HG03442 (cell line): ENCODE measurements around the gene DISC1.
"Not testable (repeated sequence)": the region's sequence is repeated elsewhere in the genome, so short reads cannot be mapped to it uniquely, and the experiment has no call there.

Experiments
- ATAC-seq: cut with Tn5 transposase; IDR thresholded peaks from one replicate; pipeline ENCODE4 v1.9.1; 2021; ENCODE audit warnings: mild to moderate bottlenecking, moderate library complexity; ENCODE audit not compliant: unreplicated experiment

Gene DISC1

GRCh38 chr1:231871878-231872277, 245.3 kb downstream of the DISC1 start:
- ATAC-seq, result no peak

GRCh38 chr1:231872461-231872910, 245.9 kb downstream of the DISC1 start:
- no peak for ATAC-seq

DNA sequence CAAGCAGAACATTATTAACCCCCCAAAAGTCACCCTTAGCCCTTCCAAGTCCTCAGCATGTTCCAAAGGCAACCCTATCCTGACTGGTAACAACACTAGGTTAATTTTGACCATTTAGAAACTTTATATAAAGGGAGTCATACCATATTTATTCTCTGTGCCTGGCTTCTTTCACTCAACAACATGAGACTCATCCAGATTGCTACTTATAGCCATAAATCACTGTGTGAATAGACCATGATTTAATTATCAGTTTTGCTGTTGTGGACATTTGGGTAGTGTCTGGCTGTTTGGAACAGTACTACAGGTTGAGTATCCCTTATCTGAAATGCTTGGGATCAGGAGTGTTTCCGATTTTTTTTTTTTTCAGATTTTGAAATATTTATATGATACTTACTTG, 252.1 kb downstream of the DISC1 start:
- ATAC-seq, result no peak

DNA sequence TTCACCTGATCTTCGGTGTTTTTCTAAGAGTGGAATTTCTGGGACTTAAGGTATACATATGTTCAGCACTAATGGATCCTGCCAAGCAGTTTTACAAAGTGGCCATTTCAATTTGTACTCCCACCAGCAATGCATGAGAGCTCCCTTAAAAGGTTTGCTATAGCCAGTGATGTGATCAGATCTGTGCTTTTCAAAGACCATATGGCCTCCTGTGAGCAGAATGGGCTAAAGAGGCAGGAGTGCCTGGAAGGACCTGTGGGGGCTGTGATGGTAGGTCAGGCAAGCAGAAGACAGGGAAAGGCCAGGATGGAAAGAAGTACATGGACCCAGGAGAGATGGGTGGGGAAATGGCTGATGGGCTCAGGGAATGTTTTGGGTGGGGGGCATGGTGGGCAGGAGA, 252.7 kb downstream of the DISC1 start:
- no peak for ATAC-seq

- no peak for ATAC-seq
Observed at GRCh38 chr1:231882333-231882732, 255.7 kb downstream of the DISC1 start.

DNA sequence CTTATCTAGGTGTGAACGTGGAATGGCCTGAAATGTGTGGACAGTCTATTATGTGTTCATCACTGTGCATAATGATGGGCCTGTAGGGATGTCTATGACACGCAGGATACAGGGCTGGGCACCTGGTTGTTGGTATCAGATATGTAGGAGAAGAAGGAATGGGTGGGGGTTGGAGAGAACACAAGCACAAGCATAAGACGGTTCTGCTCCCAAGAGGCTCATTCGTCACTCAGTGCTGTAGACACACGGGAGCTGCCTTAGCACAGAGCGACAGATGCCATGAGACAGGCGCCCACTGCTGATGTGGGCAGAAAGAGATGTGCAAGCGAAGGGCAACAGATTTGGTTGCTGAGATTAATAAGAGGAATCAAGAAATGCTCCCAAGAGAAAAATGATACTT, 256.2 kb downstream of the DISC1 start:
- no peak for ATAC-seq

- no peak for ATAC-seq
Observed at GRCh38 chr1:231883382-231883781, 256.8 kb downstream of the DISC1 start.

- ATAC-seq, result no peak
Observed at GRCh38 chr1:231885209-231885854, 258.7 kb downstream of the DISC1 start.

- ATAC-seq, result no peak
Observed at GRCh38 chr1:231887166-231887565, 260.6 kb downstream of the DISC1 start.

DNA sequence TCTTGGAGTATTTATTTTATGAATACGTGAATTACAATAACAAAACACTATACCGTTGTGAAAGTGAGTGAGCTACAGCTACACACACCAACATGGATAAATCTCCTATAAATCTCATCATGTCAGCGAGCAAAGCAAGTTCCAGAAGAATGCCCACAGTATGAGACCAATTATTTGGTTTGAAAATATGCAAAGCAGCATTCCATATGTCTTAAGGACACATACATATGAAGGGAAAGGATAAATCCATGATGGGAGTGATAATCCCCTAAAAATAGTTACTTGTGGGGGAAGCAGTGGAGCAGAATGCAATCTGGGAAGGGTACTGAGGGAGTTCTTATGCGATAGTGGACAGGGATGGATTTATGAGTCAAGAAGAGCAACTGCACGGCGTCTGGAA, 261.3 kb downstream of the DISC1 start:
- no peak for ATAC-seq

- ATAC-seq, result no peak
Observed at GRCh38 chr1:231890791-231891190, 264.2 kb downstream of the DISC1 start.

- no peak for ATAC-seq
Observed at GRCh38 chr1:231893400-231894102, 267.0 kb downstream of the DISC1 start.

- no peak for ATAC-seq
Observed at GRCh38 chr1:231896806-231897205, 270.2 kb downstream of the DISC1 start.

DNA sequence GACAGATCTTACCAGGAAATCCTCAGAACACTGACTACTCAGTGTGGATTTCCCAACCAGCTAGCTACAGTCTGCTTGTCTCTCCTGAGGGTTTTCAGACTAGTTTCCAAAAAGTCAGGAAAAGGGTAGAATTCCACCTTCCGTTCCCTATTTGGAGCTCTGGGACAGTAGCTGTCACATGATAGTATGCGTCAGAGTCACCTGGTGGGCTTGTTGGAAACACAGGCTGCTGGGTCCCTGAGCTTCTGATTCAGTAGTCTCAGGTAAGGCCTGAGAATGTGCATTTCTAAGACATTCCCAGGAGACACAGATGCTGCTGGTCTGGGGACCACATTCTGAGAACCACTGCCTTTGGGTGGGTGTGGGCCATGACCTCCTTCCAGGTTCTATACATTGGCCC, 272.5 kb downstream of the DISC1 start:
- ATAC-seq, result no peak

DNA sequence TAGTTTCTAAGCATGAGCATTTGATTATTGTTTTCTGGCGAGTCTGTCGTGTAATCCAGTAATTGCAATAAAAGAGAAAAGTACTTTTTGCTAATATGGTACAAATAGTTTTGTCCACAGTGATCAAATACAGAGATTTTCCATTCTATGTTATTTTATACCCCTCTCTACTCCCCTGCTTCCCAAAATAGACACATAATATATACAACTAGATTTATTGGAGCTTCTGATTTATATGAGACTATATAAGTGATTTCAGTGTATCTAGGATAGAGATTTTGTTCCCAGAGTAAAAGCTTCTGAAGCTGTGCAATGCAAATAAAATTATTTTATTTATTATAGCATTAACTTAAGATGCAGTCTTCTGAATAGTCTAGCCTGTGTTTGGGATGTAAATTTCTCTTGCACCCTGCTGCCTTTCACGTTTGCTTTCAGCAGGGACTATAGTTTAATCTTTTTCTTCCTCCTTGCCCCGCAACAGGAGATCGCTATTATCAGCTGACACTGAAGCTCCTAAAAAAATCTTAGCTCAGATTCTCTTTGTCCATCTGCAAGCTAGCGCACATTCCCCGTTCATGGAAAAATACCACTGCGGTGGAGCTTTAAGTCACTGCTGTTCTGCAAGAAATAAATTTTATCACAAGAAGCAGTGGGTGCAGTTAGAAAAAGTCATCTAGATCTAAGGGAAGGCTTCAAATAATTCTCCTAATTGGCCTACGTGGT, 273.3 kb downstream of the DISC1 start:
- no peak for ATAC-seq

DNA sequence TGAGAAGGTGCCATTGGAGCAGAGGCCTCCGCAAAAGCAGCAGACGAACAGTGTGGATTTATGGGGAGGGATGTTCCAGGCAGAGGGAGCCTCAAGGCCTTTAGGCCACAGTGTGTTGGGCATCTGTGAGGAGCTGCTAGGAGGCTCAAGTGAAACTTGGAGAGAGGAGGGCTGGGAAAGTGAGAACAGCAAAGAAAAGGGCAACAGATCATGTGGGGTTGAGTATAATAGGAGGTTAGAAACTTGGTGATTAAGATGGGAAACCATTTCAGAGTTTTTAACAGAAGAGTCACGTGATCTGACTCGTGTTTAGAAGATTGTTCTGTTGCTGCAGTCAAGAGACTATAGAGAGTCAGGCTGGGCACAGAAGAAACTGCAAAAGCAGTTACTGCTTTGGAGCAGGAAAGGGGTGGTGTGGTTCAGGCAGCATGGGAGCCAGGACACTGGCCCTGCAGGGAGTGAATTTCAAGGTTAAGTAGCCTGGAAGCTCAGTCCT, 277.0 kb downstream of the DISC1 start:
- ATAC-seq, result no peak

GRCh38 chr1:231907310-231907709, 280.7 kb downstream of the DISC1 start:
- not testable (repeated sequence) for ATAC-seq

DNA sequence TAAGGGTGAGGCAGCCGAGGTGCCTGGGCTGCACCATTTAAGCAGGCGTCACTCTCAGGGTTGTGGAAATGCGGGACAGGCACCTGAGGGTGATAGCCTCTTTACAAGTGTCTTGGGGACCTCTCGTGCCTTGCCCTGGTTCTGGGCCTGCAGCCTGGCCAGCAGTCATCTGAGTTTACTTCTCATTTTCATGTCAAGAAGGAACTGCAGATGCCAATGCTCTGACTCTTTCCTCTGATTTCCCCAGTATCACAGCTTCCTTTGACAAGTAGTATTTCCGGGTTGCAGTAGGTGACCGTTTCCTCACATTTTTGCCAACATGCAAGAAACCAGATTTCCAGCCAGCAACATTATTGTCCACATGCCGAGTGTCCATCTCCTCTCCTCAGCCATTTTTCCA, 286.9 kb downstream of the DISC1 start:
- ATAC-seq, result no peak

- ATAC-seq, result no peak
Observed at GRCh38 chr1:231918239-231919015, 291.8 kb downstream of the DISC1 start.

- no peak for ATAC-seq
Observed at GRCh38 chr1:231919239-231919885, 292.8 kb downstream of the DISC1 start.

GRCh38 chr1:231919886-231920285, 293.3 kb downstream of the DISC1 start:
- ATAC-seq, result no peak
